ENCODE results near the gene KLHDC3.

Gene KLHDC3

GRCh38 chr6:42988486-42989020 lies 25.5 kb upstream of the KLHDC3 start:
- Histone ChIP-seq H3K4me2 (ENCODE audit: low read length) (no peak overlapping the region), H2AFZ (ENCODE audit: low read length) (no peak overlapping the region), H3K4me1 (ENCODE audit: insufficient read depth, low read length, severe bottlenecking) (peaks cover 32% of the 10 kb centered on the region), H3K79me2 (ENCODE audit: insufficient read depth, low read length) (peaks cover 6% of the 10 kb centered on the region), H3K27ac (ENCODE audit: low read depth, low read length, poor library complexity, severe bottlenecking) (no peak overlapping the region), H3K9me3 (ENCODE audit: low read length) (no peaks in the 10 kb centered on the region), H3F3A (ENCODE audit: insufficient read depth, low read length) (no peaks in the 10 kb centered on the region), H4K20me1 (ENCODE audit: insufficient read depth, low read length) (no peaks in the 10 kb centered on the region), H3K36me3 (ENCODE audit: insufficient read depth, low read length) (peaks cover 44% of the 10 kb centered on the region), H3K9ac (ENCODE audit: low read length) (no peak overlapping the region), H3K4me3 (ENCODE audit: low read depth, low read length, poor library complexity, severe bottlenecking) (no peak overlapping the region), H3K27me3 (ENCODE audit: insufficient read depth, low read length) (no peaks in the 10 kb centered on the region), H3K9me2 (ENCODE audit: low read depth, low read length) (no peaks in the 10 kb centered on the region)
- TF ChIP-seq EZH2 (IDR thresholded peaks at IDR 0.05; ENCODE audit: borderline replicate concordance, low read length), result no peak
- no peak for TF ChIP-seq CTCF (IDR thresholded peaks at IDR 0.05; ENCODE audit: low read length)

- Histone ChIP-seq H2AFZ (ENCODE audit: low read length) (no peak overlapping the region), H3K9me3 (ENCODE audit: low read length) (no peaks in the 10 kb centered on the region), H3K4me3 (ENCODE audit: low read depth, low read length, poor library complexity, severe bottlenecking) (no peak overlapping the region), H3K4me2 (ENCODE audit: low read length) (no peak overlapping the region), H3K9ac (ENCODE audit: low read length) (no peak overlapping the region), H3K36me3 (ENCODE audit: insufficient read depth, low read length) (peaks cover 47% of the 10 kb centered on the region), H3F3A (ENCODE audit: insufficient read depth, low read length) (no peaks in the 10 kb centered on the region), H3K27ac (ENCODE audit: low read depth, low read length, poor library complexity, severe bottlenecking) (no peak overlapping the region), H4K20me1 (ENCODE audit: insufficient read depth, low read length) (no peaks in the 10 kb centered on the region), H3K27me3 (ENCODE audit: insufficient read depth, low read length) (no peaks in the 10 kb centered on the region), H3K9me2 (ENCODE audit: low read depth, low read length) (no peaks in the 10 kb centered on the region), H3K79me2 (ENCODE audit: insufficient read depth, low read length) (peaks cover 6% of the 10 kb centered on the region), H3K4me1 (ENCODE audit: insufficient read depth, low read length, severe bottlenecking) (peaks cover 27% of the 10 kb centered on the region)
- no peak for TF ChIP-seq EZH2 (IDR thresholded peaks at IDR 0.05; ENCODE audit: borderline replicate concordance, low read length)
- TF ChIP-seq CTCF (IDR thresholded peaks at IDR 0.05; ENCODE audit: low read length), result no peak
Observed at GRCh38 chr6:42989923-42990322, 24.1 kb upstream of the KLHDC3 start.

GRCh38 chr6:42993445-42993844 lies 20.6 kb upstream of the KLHDC3 start:
- no peak overlapping the region for H2AFZ ChIP-seq (ENCODE audit: low read length)

More at GRCh38 chr6:42993445-42993844, 20.6 kb upstream of the KLHDC3 start:
- Histone ChIP-seq H3F3A (ENCODE audit: insufficient read depth, low read length) (no peaks in the 10 kb centered on the region), H3K4me2 (ENCODE audit: low read length) (no peak overlapping the region), H3K9ac (ENCODE audit: low read length) (no peak overlapping the region), H3K4me3 (ENCODE audit: low read depth, low read length, poor library complexity, severe bottlenecking) (no peak overlapping the region), H3K9me3 (ENCODE audit: low read length) (no peaks in the 10 kb centered on the region), H4K20me1 (ENCODE audit: insufficient read depth, low read length) (no peaks in the 10 kb centered on the region), H3K4me1 (ENCODE audit: insufficient read depth, low read length, severe bottlenecking) (peaks cover 10% of the 10 kb centered on the region), H3K27ac (ENCODE audit: low read depth, low read length, poor library complexity, severe bottlenecking) (no peak overlapping the region), H3K36me3 (ENCODE audit: insufficient read depth, low read length) (peaks cover 40% of the 10 kb centered on the region), H3K79me2 (ENCODE audit: insufficient read depth, low read length) (no peaks in the 10 kb centered on the region), H3K9me2 (ENCODE audit: low read depth, low read length) (no peaks in the 10 kb centered on the region), H3K27me3 (ENCODE audit: insufficient read depth, low read length) (no peaks in the 10 kb centered on the region)
- TF ChIP-seq EZH2 (IDR thresholded peaks at IDR 0.05; ENCODE audit: borderline replicate concordance, low read length), result no peak
- TF ChIP-seq CTCF (IDR thresholded peaks at IDR 0.05; ENCODE audit: low read length), result no peak
